Measurements from ENCODE around the gene EIF3B.

DNA sequence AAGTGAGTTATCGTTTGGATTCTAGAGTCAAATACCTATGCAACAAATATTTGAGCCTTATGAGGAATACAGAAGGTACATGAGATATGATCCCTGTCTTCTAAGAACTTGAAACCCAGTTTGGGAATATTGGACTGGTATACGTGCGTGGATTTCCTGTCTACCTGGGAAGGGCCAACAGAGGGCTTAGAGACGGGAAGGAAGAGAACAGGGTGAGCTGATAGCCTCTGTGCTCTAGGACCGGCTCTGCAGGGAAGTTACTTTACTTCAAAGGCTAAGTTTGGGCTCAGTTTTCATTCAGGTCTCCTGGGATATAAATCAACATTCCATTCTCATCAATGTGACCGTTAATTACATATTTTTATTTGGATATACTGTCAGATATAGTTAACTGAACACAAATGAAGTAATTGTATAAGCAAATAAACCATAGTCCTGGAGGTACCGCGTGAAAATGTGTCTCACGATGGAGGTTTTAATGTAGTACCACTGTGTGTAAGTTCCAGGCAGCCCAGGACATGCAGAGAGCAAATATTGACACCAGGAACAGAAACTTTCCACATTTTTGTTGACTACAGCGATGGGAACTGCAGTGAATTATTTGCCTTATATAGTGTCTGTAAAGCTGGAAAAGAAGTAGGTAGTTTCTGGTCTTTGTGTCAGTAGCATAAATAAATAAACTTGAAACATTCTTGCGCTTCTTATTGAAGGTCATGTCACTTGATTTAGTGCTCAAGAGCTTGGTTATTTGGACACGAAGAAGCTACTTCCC is 57.4 kb downstream of the EIF3B start:
- TF ChIP-seq, protein P1, sequence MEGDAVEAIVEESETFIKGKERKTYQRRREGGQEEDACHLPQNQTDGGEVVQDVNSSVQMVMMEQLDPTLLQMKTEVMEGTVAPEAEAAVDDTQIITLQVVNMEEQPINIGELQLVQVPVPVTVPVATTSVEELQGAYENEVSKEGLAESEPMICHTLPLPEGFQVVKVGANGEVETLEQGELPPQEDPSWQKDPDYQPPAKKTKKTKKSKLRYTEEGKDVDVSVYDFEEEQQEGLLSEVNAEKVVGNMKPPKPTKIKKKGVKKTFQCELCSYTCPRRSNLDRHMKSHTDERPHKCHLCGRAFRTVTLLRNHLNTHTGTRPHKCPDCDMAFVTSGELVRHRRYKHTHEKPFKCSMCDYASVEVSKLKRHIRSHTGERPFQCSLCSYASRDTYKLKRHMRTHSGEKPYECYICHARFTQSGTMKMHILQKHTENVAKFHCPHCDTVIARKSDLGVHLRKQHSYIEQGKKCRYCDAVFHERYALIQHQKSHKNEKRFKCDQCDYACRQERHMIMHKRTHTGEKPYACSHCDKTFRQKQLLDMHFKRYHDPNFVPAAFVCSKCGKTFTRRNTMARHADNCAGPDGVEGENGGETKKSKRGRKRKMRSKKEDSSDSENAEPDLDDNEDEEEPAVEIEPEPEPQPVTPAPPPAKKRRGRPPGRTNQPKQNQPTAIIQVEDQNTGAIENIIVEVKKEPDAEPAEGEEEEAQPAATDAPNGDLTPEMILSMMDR (IDR thresholded peaks at IDR 0.05; ENCODE audit: low read depth, low read length) = no peak
- TF ChIP-seq EZH2phosphoT487 (IDR thresholded peaks at IDR 0.05; ENCODE audit: low read depth) = no peak
